Measurements from ENCODE around the gene F2.

Gene F2

DNA sequence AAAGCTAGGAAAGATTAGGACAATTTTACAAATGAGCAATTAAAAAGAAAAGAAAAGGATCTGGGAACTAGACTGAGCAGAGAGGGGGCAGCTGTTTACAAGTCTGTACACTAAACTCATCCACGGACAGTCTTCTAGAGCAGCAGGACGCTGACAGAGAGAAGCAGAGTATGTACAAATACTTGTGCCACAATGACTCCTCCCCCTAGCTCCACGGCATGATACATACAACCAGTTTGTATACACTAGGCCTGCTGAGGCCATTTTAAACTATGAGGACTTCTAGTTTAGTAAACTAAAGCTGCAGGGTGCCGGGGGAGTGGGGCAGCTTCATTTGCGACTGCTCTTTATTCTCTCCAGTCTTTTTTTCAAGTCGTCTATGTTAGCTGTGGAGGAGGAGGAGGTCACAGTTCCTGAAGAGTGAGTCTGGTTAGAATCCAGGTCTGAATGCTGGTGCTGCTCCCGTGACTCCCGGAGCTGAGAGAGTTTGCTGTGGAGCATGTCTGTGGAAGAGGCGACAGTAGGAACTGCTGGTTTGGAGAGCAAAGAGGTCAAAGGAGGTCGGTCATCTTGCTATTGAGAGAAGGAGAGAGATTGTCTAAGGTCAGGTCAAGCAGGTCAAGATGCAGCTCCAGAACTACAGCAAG is 24.8 kb downstream of the F2 start:
- no peak for DNase-seq (ENCODE audit: low spot score)

DNA sequence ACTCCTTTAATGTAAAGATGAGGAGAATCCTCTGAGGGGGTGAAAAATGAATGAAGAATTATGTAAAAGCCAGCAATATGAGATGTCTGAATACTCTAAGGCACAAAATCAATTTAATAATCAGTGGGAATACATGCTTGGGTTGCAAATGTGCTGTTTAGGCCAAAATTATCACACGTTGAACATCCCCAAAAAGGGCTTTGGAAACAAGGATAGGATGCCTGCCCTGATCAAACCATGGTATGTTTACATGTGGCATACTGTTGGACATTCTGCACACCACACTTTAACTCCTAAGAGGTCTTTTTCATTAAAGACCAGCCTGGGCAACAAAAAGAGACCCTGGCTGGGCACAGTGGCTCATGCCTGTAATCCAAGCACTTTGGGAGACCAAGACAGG is 26.3 kb downstream of the F2 start:
- DNase-seq (ENCODE audit: low spot score): no peak

DNA sequence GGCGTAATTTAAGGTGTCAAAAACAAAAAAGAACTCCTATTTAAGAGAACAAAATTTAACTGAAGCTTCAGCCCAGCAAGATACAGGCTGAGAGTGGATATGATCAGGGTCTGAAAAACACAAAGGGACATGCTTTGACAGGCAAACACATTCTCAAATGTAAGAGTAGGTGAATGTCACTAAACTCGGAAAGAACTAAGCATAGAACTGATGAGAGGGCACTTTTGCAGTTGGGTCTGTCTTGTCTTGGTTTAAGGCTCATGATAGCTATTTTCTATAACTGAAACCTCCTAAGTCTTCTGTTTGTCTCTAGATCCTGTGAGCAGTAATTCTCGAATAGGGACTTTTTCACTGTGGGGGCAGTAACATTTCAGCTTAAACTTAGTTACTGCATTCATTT is 27.0 kb downstream of the F2 start:
- DNase-seq (ENCODE audit: low spot score): no peak

DNA sequence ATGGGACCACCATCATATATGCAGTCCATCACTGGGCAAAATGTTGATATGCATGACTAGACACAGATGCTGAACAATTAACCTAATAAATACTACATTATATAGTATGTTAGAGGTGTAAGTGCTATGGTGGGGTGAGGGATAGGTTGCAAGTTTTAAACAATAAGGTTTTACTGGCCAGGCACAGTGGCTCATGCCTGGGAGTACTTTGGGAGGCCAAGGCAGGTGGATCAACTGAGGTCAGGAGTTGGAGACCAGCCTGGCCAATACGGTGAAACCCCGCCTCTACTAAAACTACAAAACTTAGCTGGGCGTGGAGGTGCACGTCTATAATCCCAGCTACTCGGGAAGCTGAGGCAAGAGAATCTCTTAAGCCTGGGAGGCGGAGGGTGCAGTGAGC is 28.1 kb downstream of the F2 start:
- DNase-seq (ENCODE audit: low spot score): no peak

DNA sequence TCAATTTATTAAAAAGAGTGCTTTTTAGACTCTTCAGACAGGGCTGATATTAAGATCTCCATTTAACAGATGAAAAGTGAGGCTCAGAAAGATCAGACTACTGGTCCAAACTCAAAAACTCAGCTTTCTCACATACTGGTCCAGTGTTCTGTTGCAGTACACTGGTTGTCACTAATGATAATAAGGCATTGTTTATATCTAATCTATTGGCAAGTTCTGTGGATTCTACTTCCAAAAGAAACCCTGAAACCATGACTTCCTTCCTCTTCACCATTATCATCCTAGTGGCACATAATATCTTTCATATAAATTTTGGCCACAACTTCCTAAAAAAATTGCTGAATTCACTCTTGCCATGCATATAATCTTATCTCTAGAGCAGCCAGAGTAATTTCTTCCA is 36.9 kb downstream of the F2 start:
- DNase-seq (ENCODE audit: low spot score): no peak

DNA sequence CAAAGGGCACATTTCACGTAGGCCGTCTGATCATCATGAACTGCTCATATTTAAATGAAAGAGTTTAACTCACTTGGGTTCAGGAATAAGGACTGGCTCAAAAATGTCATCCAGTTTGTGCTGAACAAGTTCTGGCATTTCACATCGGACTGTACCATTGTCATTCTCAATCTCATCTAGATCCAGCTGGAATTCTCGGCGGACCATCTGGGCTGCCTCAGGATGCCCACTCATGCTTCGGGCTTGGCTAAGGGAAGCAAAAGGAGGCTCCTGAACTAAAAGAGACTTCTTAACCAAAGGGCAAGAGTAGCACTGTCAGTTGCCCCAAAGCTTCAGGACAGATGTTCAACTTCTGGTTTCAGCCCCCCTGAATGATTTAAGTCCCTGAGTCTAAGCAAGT is 40.2 kb downstream of the F2 start:
- no peak for DNase-seq (ENCODE audit: low spot score)

DNA sequence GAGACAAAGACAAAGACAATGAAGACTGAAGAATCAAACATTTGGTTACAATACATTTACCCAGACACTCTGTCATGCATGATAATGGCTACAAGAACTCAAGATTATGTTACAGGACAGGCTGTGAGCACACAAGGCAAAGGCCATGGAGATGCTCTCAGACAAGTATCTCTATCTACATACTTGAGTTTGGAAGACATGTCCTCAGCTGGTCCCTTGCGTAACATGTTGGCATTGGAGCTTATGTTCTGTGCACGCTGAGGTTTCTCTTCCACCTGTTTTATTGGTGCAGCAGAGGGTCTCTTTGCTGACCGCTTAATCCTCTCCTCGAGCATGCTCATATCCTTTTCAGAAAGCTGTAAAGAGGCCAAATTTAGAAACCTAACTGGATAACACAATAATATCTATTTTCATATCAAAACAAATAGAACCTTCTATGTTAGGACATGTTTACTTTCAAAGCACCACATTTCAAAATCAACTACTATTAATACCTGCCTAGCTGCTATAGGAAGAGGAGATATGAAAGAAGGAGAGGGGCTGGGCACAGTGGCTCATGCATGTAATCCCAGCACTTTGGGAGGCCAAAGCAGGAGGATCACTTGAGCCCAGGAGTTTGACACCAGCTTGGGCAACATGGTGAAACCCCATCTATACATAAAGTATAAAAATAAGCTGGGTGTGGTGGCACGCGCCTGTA is 41.6 kb downstream of the F2 start:
- no peak for DNase-seq (ENCODE audit: low spot score)

DNA sequence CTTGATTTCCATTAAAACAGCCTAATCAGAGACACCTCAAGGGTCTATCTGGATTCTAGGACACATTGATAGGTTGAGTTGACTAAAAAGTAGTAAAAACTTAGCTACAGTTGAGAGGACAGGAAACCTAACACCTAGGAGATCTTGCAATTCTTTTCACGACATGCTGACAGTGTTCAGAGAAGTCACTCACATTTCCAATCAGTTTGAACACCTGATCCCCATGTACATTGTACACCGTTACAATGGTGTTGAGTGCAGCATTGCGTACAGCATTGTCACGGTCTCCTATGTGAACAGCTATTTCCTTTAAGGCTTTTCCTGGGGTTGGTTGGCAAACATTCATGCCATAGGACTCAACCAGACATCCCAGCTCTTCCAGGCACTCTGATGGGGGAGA is 42.8 kb downstream of the F2 start:
- no peak for DNase-seq (ENCODE audit: low spot score)

DNA sequence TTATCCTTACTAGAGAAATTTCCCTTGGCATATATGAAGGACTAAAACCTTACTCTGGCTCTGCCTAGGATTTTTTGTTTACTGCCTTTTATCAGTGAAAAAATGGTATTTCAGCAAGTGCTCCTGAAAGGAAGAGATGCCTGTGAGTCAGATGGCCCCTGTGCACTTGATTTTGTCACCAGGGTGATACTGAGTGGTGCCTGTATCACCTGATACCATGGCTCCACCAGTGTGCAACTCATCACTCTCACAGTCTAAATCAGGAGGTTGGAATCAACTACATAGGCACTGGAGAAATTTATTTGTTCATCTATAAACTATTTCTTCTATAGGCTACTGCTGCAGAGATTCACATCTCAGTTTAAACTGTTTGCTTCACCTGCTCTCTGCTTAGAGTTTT is 43.2 kb downstream of the F2 start:
- no peak for DNase-seq (ENCODE audit: low spot score)

DNA sequence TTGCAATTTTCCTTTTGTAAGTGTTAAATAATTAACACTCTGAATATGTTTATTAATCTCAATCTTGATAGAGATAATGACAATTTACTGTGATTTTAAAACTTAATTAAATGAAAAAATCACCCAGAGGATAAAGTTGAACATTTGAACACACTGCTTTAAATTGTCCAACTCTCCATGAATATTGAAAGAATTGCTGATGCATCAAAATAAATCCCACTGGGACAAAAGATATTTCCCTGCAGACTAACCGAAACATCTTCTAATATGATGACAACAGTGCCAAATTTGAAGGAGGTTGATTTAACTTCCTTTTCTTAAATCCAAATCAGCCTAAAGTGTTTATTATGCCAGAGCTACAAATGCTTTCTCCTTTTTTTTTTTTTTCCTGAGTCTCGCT is 47.6 kb downstream of the F2 start:
- no peak for DNase-seq (ENCODE audit: low spot score)

DNA sequence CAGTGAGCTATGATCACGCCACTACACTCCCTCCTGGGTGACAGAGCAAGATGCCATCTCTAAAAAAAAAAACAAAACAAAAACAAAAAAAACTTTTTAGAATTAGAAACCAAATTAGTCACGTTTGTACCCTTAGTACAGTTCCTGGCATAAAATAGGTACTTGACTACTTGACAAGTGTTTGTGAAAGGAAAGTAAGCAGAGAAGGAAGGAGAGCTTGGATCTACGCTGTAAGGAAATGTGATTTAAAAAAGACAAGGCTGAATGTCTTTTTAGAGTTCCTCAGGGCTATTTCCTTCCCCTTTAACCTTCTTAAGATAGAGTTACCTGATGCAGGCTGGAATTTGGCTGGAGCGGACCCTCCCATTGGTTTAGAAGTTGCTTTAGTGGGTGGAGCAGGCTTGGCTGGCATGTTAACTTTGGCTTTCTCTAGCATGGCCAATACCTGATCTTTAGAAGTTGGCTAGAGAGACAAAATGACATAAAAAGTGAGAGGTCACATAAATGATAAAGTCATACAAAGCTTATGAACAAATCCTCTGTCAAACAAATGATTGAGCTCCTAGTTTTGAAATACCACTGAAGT is 50.7 kb downstream of the F2 start:
- DNase-seq (ENCODE audit: low spot score): no peak

DNA sequence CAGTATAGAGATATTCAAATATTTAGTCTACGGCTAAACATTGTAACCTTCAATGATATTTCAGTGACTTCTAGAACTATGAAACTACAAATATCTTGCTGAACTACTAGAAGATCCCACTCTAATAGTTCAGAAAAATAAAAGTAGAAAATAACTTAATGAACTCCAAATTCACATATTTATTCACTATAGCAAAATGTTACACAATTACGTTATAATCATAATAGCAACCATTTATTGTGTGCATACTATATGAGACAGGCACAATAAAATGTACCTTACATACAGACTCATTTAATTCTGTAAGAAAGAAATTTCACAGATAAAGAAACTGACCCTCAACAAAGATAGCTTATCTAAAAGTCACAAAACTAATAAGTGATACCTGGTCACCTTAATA is 57.9 kb downstream of the F2 start:
- no peak for DNase-seq (ENCODE audit: low spot score)

DNA sequence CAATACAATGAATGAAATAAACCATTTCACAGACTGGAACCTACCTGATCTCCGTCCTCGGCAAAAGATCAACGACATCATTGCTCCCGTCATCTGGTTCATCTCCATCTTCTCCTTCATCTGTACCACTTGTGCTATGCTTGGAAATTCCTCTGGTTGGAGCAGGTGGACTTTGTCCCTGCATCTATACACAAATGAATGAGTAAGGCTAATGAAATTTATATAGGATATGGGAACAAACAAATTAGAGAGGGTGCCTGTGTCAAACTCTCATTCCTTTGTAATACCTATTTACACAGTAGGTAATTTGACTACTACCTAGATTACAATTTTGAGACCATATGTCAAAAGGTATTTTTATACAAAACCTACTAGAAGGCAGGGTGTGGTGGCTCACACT is 59.4 kb downstream of the F2 start:
- DNase-seq (ENCODE audit: low spot score): no peak
